Subcutaneous abdominal adipose tissue (tissue), 5 donors: ENCODE measurements around the gene EML6.

Experiments
- H3K27ac ChIP-seq: one replicate; pipeline ENCODE4 v1.7.0; 2013; ENCODE audit warnings: low read depth, mild to moderate bottlenecking, inconsistent platforms, low read length, moderate library complexity
- H3K27me3 ChIP-seq, 5 donors: one replicate each; pipeline ENCODE4 v1.7.0; 2013; ENCODE audit warnings: low read length in 5 of 5, inconsistent platforms in 1 of 5; ENCODE audit not compliant: control insufficient read depth in 5 of 5, insufficient read depth in 4 of 5
- H3K36me3 ChIP-seq, 5 donors: one replicate each; pipeline ENCODE4 v1.7.0; 2013; ENCODE audit warnings: low read length in 5 of 5; ENCODE audit not compliant: control insufficient read depth in 5 of 5, insufficient read depth in 5 of 5
- H3K4me1 ChIP-seq, 5 donors: one replicate each; pipeline ENCODE4 v1.7.0; 2013; ENCODE audit warnings: low read length in 5 of 5, mild to moderate bottlenecking in 3 of 5, moderate library complexity in 1 of 5; ENCODE audit not compliant: control insufficient read depth in 5 of 5, insufficient read depth in 5 of 5
- H3K4me3 ChIP-seq, 5 donors: one replicate each; pipeline ENCODE4 v1.7.0; 2013; ENCODE audit warnings: low read length in 5 of 5, low read depth in 1 of 5
- H3K9ac ChIP-seq, 5 donors: one replicate each; pipeline ENCODE4 v1.7.0; 2013; ENCODE audit warnings: low read length in 5 of 5, mild to moderate bottlenecking in 4 of 5, moderate library complexity in 3 of 5
- H3K9me3 ChIP-seq, 5 donors: one replicate each; pipeline ENCODE4 v1.7.0; 2013; ENCODE audit warnings: low read length in 5 of 5; ENCODE audit not compliant: control insufficient read depth in 5 of 5
- donor health status: healthy.
- donor health status: healthy.
- donor health status: healthy.
- donor health status: healthy.
- donor health status: healthy.

The EML6 gene

DNA sequence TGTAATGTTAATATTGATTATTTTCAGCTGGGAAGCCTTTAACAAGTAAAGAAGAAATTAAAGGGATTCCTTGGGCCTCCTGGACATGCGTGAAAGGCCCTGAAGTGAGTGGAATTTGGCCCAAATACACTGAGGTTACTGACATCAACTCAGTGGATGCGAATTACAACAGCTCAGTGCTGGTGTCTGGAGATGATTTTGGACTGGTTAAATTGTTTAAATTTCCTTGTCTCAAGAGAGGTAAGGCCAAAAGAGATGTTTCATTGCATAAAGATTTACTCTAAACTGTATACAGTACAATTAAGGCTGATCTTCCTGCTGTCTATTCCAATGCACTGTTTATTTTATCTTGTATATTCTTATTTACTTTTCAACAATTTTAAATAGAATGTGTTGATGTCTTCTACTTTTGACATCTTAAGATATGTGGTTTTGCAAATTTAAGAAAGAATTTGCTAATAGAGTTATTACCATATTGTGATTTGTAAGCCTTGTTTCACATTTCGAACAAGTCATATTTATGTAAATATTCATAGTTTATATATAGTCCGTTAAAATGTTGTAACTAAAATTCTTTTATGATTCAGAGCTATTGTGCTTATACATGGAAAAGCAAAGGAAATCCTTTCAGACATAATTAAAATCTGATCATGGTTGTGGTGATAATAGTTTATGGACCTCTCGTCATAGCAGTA lies 130.3 kb downstream of the EML6 start:
- Histone ChIP-seq H3K4me3 (no peak overlapping the region), H3K9ac (no peak overlapping the region), H3K9me3 (no peaks in the 10 kb centered on the region), H3K36me3 (no peaks in the 10 kb centered on the region), H3K27ac (no peak overlapping the region), H3K27me3 (no peaks in the 10 kb centered on the region), H3K4me1 (peaks cover 0 to 4% (median 0%) of the 10 kb centered on the region in 5 donors)

GRCh38 chr2:54855434-54855833 lies 132.0 kb downstream of the EML6 start:
- Histone ChIP-seq H3K27ac (no peak overlapping the region), H3K4me3 (no peak overlapping the region), H3K9ac (no peak overlapping the region), H3K27me3 (no peaks in the 10 kb centered on the region), H3K4me1 (peaks cover 0 to 4% (median 0%) of the 10 kb centered on the region in 5 donors), H3K36me3 (no peaks in the 10 kb centered on the region), H3K9me3 (no peaks in the 10 kb centered on the region)

DNA sequence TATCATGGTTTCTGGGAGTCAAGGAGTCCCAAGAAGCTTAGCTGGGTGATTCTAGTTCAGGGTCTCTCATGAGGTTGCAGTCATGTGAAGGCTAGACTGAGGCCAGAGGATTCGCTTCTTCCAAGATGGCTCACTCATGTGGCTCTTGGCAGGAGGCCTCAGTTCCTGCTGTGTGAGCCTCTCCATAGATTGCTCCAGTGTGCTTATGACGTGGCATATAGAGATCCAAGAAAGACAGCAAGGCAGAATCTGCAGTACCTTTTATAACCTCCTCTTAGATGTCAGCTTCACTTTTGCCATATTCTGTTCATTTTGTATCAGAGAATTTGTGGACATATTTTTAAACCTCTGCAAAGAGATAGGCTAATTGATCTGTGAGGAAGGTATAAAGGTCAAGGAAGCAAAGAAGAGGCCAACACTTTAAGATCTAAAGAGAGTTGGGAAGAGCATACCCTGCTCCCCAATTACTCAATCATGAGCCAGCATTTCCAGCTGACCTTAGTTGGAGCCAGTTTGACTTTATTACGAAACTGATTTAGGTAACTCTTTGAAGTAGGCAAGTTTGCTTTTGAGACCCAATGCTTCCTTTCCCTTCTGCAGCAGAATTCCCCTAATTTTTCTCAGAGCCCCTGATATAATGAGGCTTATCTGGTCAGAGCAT lies 134.7 kb downstream of the EML6 start:
- no peaks in the 10 kb centered on the region for H3K36me3 ChIP-seq
- peaks cover 0 to 2% (median 0%) of the 10 kb centered on the region in 5 donors for H3K9me3 ChIP-seq
- H3K27ac ChIP-seq, result no peak overlapping the region
- H3K4me3 ChIP-seq, result no peak overlapping the region
- H3K9ac ChIP-seq, result no peak overlapping the region
- no peaks in the 10 kb centered on the region for H3K27me3 ChIP-seq
- peaks cover 0 to 4% (median 0%) of the 10 kb centered on the region in 5 donors for H3K4me1 ChIP-seq

DNA sequence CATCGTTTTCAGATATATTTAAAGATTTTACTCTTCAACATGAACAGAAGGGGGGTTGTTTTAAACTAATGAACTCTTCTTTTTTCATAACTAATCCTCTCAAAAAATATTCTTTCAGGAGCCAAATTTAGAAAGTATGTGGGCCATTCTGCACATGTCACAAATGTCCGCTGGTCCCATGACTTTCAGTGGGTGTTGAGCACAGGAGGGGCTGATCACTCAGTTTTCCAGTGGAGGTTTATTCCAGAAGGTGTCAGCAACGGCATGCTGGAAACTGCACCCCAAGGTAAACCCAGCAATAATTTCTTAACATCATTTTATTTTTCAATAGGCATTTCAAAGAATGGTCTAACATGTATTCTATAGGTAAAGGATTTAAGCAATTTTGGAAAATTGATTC lies 136.0 kb downstream of the EML6 start:
- Histone ChIP-seq H3K36me3 (no peaks in the 10 kb centered on the region), H3K9ac (no peak overlapping the region), H3K27me3 (no peaks in the 10 kb centered on the region), H3K9me3 (peaks cover 0 to 2% (median 0%) of the 10 kb centered on the region in 5 donors), H3K4me3 (no peak overlapping the region), H3K27ac (no peak overlapping the region), H3K4me1 (peaks cover 0 to 4% (median 2%) of the 10 kb centered on the region in 5 donors)

- Histone ChIP-seq H3K9me3 (peaks cover 0 to 2% (median 0%) of the 10 kb centered on the region in 5 donors), H3K4me3 (no peak overlapping the region), H3K36me3 (no peaks in the 10 kb centered on the region), H3K27ac (no peak overlapping the region), H3K27me3 (no peaks in the 10 kb centered on the region), H3K9ac (no peak overlapping the region), H3K4me1 (peaks cover 0 to 4% (median 2%) of the 10 kb centered on the region in 5 donors)
Measured at GRCh38 chr2:54859997-54860701, 136.7 kb downstream of the EML6 start.

GRCh38 chr2:54862229-54862628 lies 138.8 kb downstream of the EML6 start:
- Histone ChIP-seq H3K27ac (no peak overlapping the region), H3K4me3 (no peak overlapping the region), H3K27me3 (no peaks in the 10 kb centered on the region), H3K4me1 (peaks cover 0 to 4% (median 2%) of the 10 kb centered on the region in 5 donors), H3K9me3 (peaks cover 0 to 2% (median 0%) of the 10 kb centered on the region in 5 donors), H3K36me3 (no peaks in the 10 kb centered on the region), H3K9ac (no peak overlapping the region)

DNA sequence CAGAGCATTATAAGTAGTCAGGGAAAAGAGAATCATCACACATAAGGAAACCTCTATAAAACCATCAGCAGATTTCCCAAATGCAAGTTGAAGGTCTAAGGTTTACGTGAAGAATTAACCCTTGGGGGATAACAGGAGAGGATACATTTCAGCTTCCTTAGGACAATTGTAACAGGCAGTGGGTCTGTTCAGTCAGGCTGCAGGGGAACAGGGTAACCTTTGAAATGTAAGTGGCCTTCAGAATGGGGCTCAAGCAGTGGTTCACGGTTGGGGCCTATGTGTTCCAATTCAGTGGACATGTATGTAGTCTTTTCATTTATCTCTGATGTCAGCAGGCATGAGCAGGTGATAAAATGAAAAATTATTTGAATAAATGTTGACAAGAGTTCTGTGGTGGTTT lies 139.3 kb downstream of the EML6 start:
- no peaks in the 10 kb centered on the region for H3K27me3 ChIP-seq
- no peak overlapping the region for H3K9ac ChIP-seq
- no peak overlapping the region for H3K27ac ChIP-seq
- no peaks in the 10 kb centered on the region for H3K36me3 ChIP-seq
- H3K9me3 ChIP-seq, result peaks cover 0 to 2% (median 0%) of the 10 kb centered on the region in 5 donors
- H3K4me1 ChIP-seq, result peaks cover 0 to 4% (median 2%) of the 10 kb centered on the region in 5 donors
- H3K4me3 ChIP-seq, result no peak overlapping the region

GRCh38 chr2:54863660-54864059 lies 140.2 kb downstream of the EML6 start:
- Histone ChIP-seq H3K9ac (no peak overlapping the region), H3K4me3 (no peak overlapping the region)

GRCh38 chr2:54864096-54864495 lies 140.6 kb downstream of the EML6 start:
- no peak overlapping the region for H3K27ac ChIP-seq
- H3K4me1 ChIP-seq, result peaks cover 0 to 2% (median 0%) of the 10 kb centered on the region in 5 donors
- H3K9ac ChIP-seq, result no peak overlapping the region
- H3K9me3 ChIP-seq, result peaks cover 0 to 2% (median 0%) of the 10 kb centered on the region in 5 donors
- H3K4me3 ChIP-seq, result no peak overlapping the region
- H3K27me3 ChIP-seq, result no peaks in the 10 kb centered on the region
- no peaks in the 10 kb centered on the region for H3K36me3 ChIP-seq

More at GRCh38 chr2:54863660-54864059, 140.2 kb downstream of the EML6 start:
- H3K27ac ChIP-seq, result no peak overlapping the region
- H3K36me3 ChIP-seq, result no peaks in the 10 kb centered on the region
- no peaks in the 10 kb centered on the region for H3K27me3 ChIP-seq
- H3K4me1 ChIP-seq, result peaks cover 0 to 2% (median 0%) of the 10 kb centered on the region in 5 donors
- peaks cover 0 to 2% (median 0%) of the 10 kb centered on the region in 5 donors for H3K9me3 ChIP-seq

- Histone ChIP-seq H3K9ac (no peak overlapping the region), H3K36me3 (no peaks in the 10 kb centered on the region), H3K4me3 (no peak overlapping the region), H3K27me3 (no peaks in the 10 kb centered on the region), H3K27ac (no peak overlapping the region), H3K4me1 (peaks cover 0 to 2% (median 0%) of the 10 kb centered on the region in 5 donors), H3K9me3 (peaks cover 0 to 2% (median 0%) of the 10 kb centered on the region in 5 donors)
Measured at GRCh38 chr2:54864727-54865126, 141.3 kb downstream of the EML6 start.
